GM12891 (cell line): ENCODE measurements around the gene WIZ.

ENCODE experiments used
- POLR2A ChIP-seq: IDR thresholded peaks from 2 replicates; pipeline ENCODE4 v1.6.1; 2011; ENCODE audit warnings: low read depth, low read length, control low read depth
- TAF1 ChIP-seq: IDR thresholded peaks from 2 replicates; pipeline ENCODE4 v1.6.1; 2011; ENCODE audit warnings: low read depth, low read length, control low read depth

- TF ChIP-seq TAF1 (no peak), POLR2A (no peak)
Measured at GRCh38 chr19:15436012-15436825, 13.5 kb downstream of the WIZ start.
